Subcutaneous abdominal adipose tissue (tissue), 5 donors: ENCODE results near the gene OR13C5.
"Not testable (repeated sequence)": the region's sequence is repeated elsewhere in the genome, so short reads cannot be mapped to it uniquely, and the experiment has no call there.

Experiments used
- H3K27ac ChIP-seq: one replicate; pipeline ENCODE4 v1.7.0; 2013; ENCODE audit warnings: low read depth, mild to moderate bottlenecking, inconsistent platforms, low read length, moderate library complexity
- H3K27me3 ChIP-seq, 5 donors: one replicate each; pipeline ENCODE4 v1.7.0; 2013; ENCODE audit warnings: low read length in 5 of 5, inconsistent platforms in 1 of 5; ENCODE audit not compliant: control insufficient read depth in 5 of 5, insufficient read depth in 4 of 5
- H3K36me3 ChIP-seq, 5 donors: one replicate each; pipeline ENCODE4 v1.7.0; 2013; ENCODE audit warnings: low read length in 5 of 5; ENCODE audit not compliant: control insufficient read depth in 5 of 5, insufficient read depth in 5 of 5
- H3K4me1 ChIP-seq, 5 donors: one replicate each; pipeline ENCODE4 v1.7.0; 2013; ENCODE audit warnings: low read length in 5 of 5, mild to moderate bottlenecking in 3 of 5, moderate library complexity in 1 of 5; ENCODE audit not compliant: control insufficient read depth in 5 of 5, insufficient read depth in 5 of 5
- H3K4me3 ChIP-seq, 5 donors: one replicate each; pipeline ENCODE4 v1.7.0; 2013; ENCODE audit warnings: low read length in 5 of 5, low read depth in 1 of 5
- H3K9ac ChIP-seq, 5 donors: one replicate each; pipeline ENCODE4 v1.7.0; 2013; ENCODE audit warnings: low read length in 5 of 5, mild to moderate bottlenecking in 4 of 5, moderate library complexity in 3 of 5
- H3K9me3 ChIP-seq, 5 donors: one replicate each; pipeline ENCODE4 v1.7.0; 2013; ENCODE audit warnings: low read length in 5 of 5; ENCODE audit not compliant: control insufficient read depth in 5 of 5
- donor health status: healthy.
- donor health status: healthy.
- donor health status: healthy.
- donor health status: healthy.
- donor health status: healthy.

The OR13C5 gene, protein sequence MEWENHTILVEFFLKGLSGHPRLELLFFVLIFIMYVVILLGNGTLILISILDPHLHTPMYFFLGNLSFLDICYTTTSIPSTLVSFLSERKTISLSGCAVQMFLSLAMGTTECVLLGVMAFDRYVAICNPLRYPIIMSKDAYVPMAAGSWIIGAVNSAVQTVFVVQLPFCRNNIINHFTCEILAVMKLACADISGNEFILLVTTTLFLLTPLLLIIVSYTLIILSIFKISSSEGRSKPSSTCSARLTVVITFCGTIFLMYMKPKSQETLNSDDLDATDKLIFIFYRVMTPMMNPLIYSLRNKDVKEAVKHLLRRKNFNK

GRCh38 chr9:104599313-104599712, at the start of gene OR13C5:
Gene OR13C5, minus strand, starts transcription at chr9:104599413. Its CDS starts 0 bp downstream, at chr9:104599413.
- not testable (repeated sequence) for H3K4me3 ChIP-seq, H3K9me3 ChIP-seq, H3K9ac ChIP-seq, H3K36me3 ChIP-seq, H3K27me3 ChIP-seq, H3K27ac ChIP-seq, H3K4me1 ChIP-seq

GRCh38 chr9:104635456-104635855, 36.2 kb upstream of the OR13C5 start:
- Histone ChIP-seq H3K4me1 (peaks cover 0 to 4% (median 2%) of the 10 kb centered on the region in 5 donors), H3K9ac (no peak overlapping the region), H3K36me3 (no peaks in the 10 kb centered on the region), H3K4me3 (no peak overlapping the region), H3K27ac (no peak overlapping the region), H3K27me3 (peaks cover 0 to 7% (median 0%) of the 10 kb centered on the region in 5 donors), H3K9me3 (peaks cover 2 to 18% (median 14%) of the 10 kb centered on the region in 5 donors)

DNA sequence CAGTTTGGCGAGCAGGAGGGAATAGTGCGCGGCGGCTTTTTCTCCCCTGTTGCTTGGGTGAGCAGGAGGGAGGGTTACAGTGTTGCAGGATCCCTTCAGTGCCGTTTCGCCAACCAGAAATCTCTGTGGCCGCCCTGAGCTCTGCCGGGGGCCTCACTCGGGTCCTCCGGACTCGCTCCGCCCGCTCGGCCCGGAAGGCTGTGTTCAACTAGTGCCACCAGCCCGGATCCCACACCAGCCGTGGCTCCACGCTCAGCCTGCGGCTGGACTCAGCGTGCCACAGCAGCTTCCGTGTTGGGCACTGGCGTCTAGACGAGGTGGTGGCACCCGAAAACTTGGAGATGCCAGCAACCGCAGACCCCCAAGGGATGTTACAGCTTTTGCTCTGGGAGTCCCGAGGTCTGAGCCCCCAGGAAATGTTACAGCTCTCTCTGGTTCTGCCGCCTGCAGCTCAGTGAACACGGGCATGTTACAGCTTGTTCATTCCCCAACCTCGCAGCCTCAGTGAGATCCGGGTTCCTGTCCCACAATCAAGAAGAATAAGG, 34.8 kb upstream of the OR13C5 start:
- Histone ChIP-seq H3K27ac (no peak overlapping the region), H3K36me3 (no peaks in the 10 kb centered on the region), H3K9me3 (peaks cover 2 to 16% (median 12%) of the 10 kb centered on the region in 5 donors), H3K4me1 (peaks cover 0 to 4% (median 2%) of the 10 kb centered on the region in 5 donors), H3K27me3 (peaks cover 0 to 7% (median 0%) of the 10 kb centered on the region in 5 donors), H3K9ac (no peak overlapping the region), H3K4me3 (no peak overlapping the region)

DNA sequence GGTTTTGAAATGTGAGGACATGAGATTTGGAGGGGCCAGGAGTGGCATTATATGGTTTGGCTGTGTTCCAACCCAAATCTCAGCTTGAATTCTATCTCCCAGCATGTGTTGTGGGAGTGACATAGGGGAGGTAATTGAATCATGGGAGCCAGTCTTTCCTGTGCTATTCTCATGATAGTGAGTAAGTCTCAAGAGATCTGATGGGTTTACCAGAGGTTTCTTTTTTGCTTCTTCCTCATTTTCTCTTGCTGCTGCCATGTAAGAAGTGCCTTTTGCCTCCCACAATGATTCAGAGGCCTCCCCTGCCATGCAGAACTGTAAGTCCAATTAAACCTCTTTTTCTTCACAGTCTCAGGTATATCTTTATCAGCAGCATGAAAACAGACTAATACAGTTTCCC, 26.8 kb upstream of the OR13C5 start:
- not testable (repeated sequence) for H3K9ac ChIP-seq, H3K27me3 ChIP-seq, H3K4me3 ChIP-seq, H3K4me1 ChIP-seq, H3K9me3 ChIP-seq, H3K27ac ChIP-seq, H3K36me3 ChIP-seq

- Histone ChIP-seq H3K9ac (no peak within 1 kb of the TSS), H3K9me3 (no peaks in the 10 kb centered on the region), H3K36me3 (no peaks in the 10 kb centered on the region), H3K27me3 (no peaks in the 10 kb centered on the region), H3K4me1 (no peaks in the 10 kb centered on the region), H3K27ac (no peak within 1 kb of the TSS), H3K4me3 (no peak within 1 kb of the TSS)
Measured at GRCh38 chr9:104618104-104618503, 18.9 kb upstream of the OR13C5 start, which contains the start of gene OR13C9. Gene OR13C9, minus strand, starts transcription at chr9:104618204. Its CDS starts 0 bp downstream, at chr9:104618204.

DNA sequence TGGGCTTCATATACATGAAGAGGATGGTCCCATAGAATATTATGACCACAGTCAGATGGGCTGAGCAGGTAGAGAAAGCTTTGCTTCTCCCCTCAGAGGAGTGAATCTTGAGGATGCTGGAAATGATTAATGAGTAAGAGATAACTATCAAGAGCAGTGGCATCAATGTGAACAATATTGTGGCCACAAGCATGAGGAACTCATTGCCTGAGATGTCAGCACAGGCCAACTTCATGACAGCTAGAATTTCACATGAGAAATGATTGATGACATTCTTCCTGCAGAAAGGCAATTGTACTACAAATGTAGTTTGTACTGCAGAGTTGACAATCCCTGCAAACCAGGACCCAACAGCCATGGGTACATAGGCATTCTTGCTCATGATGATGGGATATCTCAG, 18.2 kb upstream of the OR13C5 start:
- no peaks in the 10 kb centered on the region for H3K4me1 ChIP-seq
- H3K27ac ChIP-seq = no peak overlapping the region
- H3K9me3 ChIP-seq = no peaks in the 10 kb centered on the region
- H3K4me3 ChIP-seq = no peak overlapping the region
- H3K36me3 ChIP-seq = no peaks in the 10 kb centered on the region
- H3K9ac ChIP-seq = no peak overlapping the region
- H3K27me3 ChIP-seq = no peaks in the 10 kb centered on the region

DNA sequence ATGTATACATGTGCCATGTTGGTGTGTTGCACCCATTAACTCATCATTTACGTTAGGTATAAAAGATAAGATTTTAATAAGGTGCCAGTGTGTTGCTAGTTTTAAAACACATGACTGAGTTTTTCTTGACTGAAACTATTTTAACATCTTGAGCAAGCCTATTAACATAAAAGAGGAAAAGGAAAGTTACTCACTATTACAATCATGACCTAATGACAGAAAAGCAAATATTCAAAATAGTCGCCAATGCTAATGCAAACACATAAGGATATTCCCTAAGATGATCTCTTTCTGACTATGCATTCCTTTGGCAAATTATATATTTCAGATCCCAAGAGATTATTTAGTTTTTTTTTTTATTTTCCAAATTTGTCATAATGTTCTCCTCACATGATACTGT, 12.0 kb upstream of the OR13C5 start:
- H3K36me3 ChIP-seq = no peaks in the 10 kb centered on the region
- no peaks in the 10 kb centered on the region for H3K4me1 ChIP-seq
- no peaks in the 10 kb centered on the region for H3K9me3 ChIP-seq
- H3K9ac ChIP-seq = no peak overlapping the region
- no peak overlapping the region for H3K27ac ChIP-seq
- no peak overlapping the region for H3K4me3 ChIP-seq
- H3K27me3 ChIP-seq = no peaks in the 10 kb centered on the region

- H3K4me1 ChIP-seq = no peaks in the 10 kb centered on the region
- no peaks in the 10 kb centered on the region for H3K36me3 ChIP-seq
- no peak overlapping the region for H3K27ac ChIP-seq
- no peaks in the 10 kb centered on the region for H3K27me3 ChIP-seq
- no peak overlapping the region for H3K9ac ChIP-seq
- no peak overlapping the region for H3K4me3 ChIP-seq
- H3K9me3 ChIP-seq = no peaks in the 10 kb centered on the region
Measured at GRCh38 chr9:104608336-104608735, 9.1 kb upstream of the OR13C5 start.

DNA sequence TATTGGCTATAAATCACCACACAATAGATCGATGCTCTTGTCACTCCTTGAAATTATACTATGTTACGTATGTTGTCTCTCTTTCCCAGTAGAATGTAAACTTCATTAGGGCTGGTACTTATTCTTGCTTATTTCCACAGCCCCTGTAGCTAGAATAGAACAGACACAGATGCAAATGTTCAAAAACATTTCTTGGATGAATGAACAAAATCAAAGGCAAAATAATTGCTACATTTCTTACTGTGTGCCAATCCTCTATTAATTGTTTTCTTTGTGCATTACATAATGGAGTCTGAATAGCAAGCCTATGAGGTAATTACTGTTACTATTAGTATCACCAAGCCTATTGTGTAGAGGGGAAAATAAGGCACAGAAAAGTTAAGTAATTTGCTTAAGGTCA, 6.9 kb upstream of the OR13C5 start:
- Histone ChIP-seq H3K9ac (no peak overlapping the region), H3K4me3 (no peak overlapping the region), H3K27ac (no peak overlapping the region), H3K9me3 (no peaks in the 10 kb centered on the region), H3K36me3 (no peaks in the 10 kb centered on the region), H3K27me3 (no peaks in the 10 kb centered on the region), H3K4me1 (no peaks in the 10 kb centered on the region)

- not testable (repeated sequence) for H3K36me3 ChIP-seq, H3K9me3 ChIP-seq, H3K4me1 ChIP-seq, H3K27ac ChIP-seq, H3K4me3 ChIP-seq, H3K9ac ChIP-seq, H3K27me3 ChIP-seq
Measured at GRCh38 chr9:104605527-104605926, 6.3 kb upstream of the OR13C5 start, which contains the start of gene OR13C2. Gene OR13C2, minus strand, starts transcription at chr9:104605627. Its CDS starts 0 bp downstream, at chr9:104605627.
